Liver (tissue), 9 donors: ENCODE measurements around the gene ABCA13. TPM values are rescaled to one million over a fixed set of nuclear protein-coding genes. Genes with fewer than 3 reads are reported as not detected.

Experiments used
- DNase-seq: peaks from one replicate; pipeline ENCODE4 v3.0.0-alpha.2; 2017; ENCODE audit warnings: low spot score
- H3K27ac ChIP-seq, 2 donors: one replicate each; pipeline ENCODE4 v1.7.0; 2013; ENCODE audit warnings: inconsistent platforms in 2 of 2, low read length in 2 of 2, control low read depth in 1 of 2, low read depth in 1 of 2, mild to moderate bottlenecking in 1 of 2
- H3K27me3 ChIP-seq, 4 donors: one replicate each; pipeline versions ENCODE4 v1.6.1 to v1.7.0; 2013; ENCODE audit warnings: low read length in 3 of 4, inconsistent platforms in 1 of 4, mild to moderate bottlenecking in 1 of 4, moderate library complexity in 1 of 4; ENCODE audit not compliant: control insufficient read depth in 4 of 4, insufficient read depth in 4 of 4
- H3K36me3 ChIP-seq, 4 donors: one replicate each; pipeline versions ENCODE4 v1.6.1 to v1.7.0; 2013; ENCODE audit warnings: low read length in 3 of 4, mild to moderate bottlenecking in 3 of 4, low read depth in 1 of 4, moderate library complexity in 1 of 4; ENCODE audit not compliant: control insufficient read depth in 4 of 4, insufficient read depth in 3 of 4
- H3K4me1 ChIP-seq, 4 donors: one replicate each; pipeline versions ENCODE4 v1.6.1 to v1.7.0; 2013; ENCODE audit warnings: low read length in 3 of 4, mild to moderate bottlenecking in 3 of 4, moderate library complexity in 1 of 4; ENCODE audit not compliant: control insufficient read depth in 4 of 4, insufficient read depth in 4 of 4
- H3K4me3 ChIP-seq, 3 donors: one replicate each; pipeline versions ENCODE4 v1.6.1 to v1.7.0; 2013; ENCODE audit warnings: low read length in 3 of 3, control low read depth in 1 of 3, low read depth in 1 of 3, mild to moderate bottlenecking in 1 of 3
- H3K9ac ChIP-seq, 2 donors: one replicate each; pipeline ENCODE4 v1.7.0; 2013; ENCODE audit warnings: low read length in 2 of 2, mild to moderate bottlenecking in 2 of 2, moderate library complexity in 2 of 2, control low read depth in 1 of 2, low read depth in 1 of 2
- H3K9me3 ChIP-seq, 4 donors: one replicate each; pipeline versions ENCODE4 v1.6.1 to v1.7.0; 2013; ENCODE audit warnings: low read length in 3 of 4; ENCODE audit not compliant: control insufficient read depth in 4 of 4
- ATF3 ChIP-seq: IDR thresholded peaks from 2 replicates; pipeline ENCODE4 v1.6.1; 2016; ENCODE audit warnings: antibody characterized with exemption
- CTCF ChIP-seq: fragments of 150-350 bp; IDR thresholded peaks from 2 replicates; pipeline ENCODE4 v1.5.1; 2017; ENCODE audit warnings: improper control_type of control experiment, low read depth, low read length; ENCODE audit not compliant: missing input control
- EGR1 ChIP-seq, 2 donors: IDR thresholded peaks; 2 replicates each; pipeline ENCODE4 v1.6.1; 2016 to 2018; ENCODE audit warnings: antibody characterized with exemption in 2 of 2, low read depth in 2 of 2
- FOXA1 ChIP-seq: IDR thresholded peaks from 2 replicates; pipeline ENCODE4 v1.6.1; 2016; ENCODE audit warnings: antibody characterized with exemption
- FOXA2 ChIP-seq: IDR thresholded peaks from 2 replicates; pipeline ENCODE4 v1.6.1; 2016; ENCODE audit warnings: antibody characterized with exemption
- GABPA ChIP-seq, 2 donors: IDR thresholded peaks in 1 of 2; conservative IDR thresholded peaks in 1 of 2; 2 replicates each; pipeline ENCODE4 v1.6.1; 2016; ENCODE audit warnings: antibody characterized with exemption in 2 of 2, mild to moderate bottlenecking in 1 of 2, moderate library complexity in 1 of 2
- HNF4A ChIP-seq, 2 donors: conservative IDR thresholded peaks; 2 replicates each; pipeline ENCODE4 v1.6.1; 2016; ENCODE audit warnings: antibody characterized with exemption in 2 of 2, mild to moderate bottlenecking in 2 of 2
- HNF4G ChIP-seq: IDR thresholded peaks from 2 replicates; pipeline ENCODE4 v1.6.1; 2016; ENCODE audit warnings: antibody characterized with exemption
- JUND ChIP-seq, 2 donors: IDR thresholded peaks; 2 replicates each; pipeline ENCODE4 v1.6.1; 2016; ENCODE audit warnings: antibody characterized with exemption in 2 of 2
- NR2F2 ChIP-seq: IDR thresholded peaks from 2 replicates; pipeline ENCODE4 v1.6.1; 2016; ENCODE audit warnings: antibody characterized with exemption
- RAD21 ChIP-seq, 2 donors: IDR thresholded peaks; 2 replicates each; pipeline ENCODE4 v1.6.1; 2016; ENCODE audit warnings: antibody characterized with exemption in 2 of 2, mild to moderate bottlenecking in 2 of 2
- REST ChIP-seq: IDR thresholded peaks from 2 replicates; pipeline ENCODE4 v1.6.1; 2016; ENCODE audit warnings: antibody characterized with exemption, mild to moderate bottlenecking
- RXRA ChIP-seq, 2 donors: IDR thresholded peaks; 2 replicates each; pipeline ENCODE4 v1.6.1; 2017 to 2018; ENCODE audit warnings: antibody characterized with exemption in 2 of 2, mild to moderate bottlenecking in 1 of 2
- SP1 ChIP-seq: IDR thresholded peaks from 2 replicates; pipeline ENCODE4 v1.6.1; 2018; ENCODE audit warnings: antibody characterized with exemption, mild to moderate bottlenecking
- TAF1 ChIP-seq: conservative IDR thresholded peaks from 2 replicates; pipeline ENCODE4 v1.6.1; 2016; ENCODE audit warnings: antibody characterized with exemption, mild to moderate bottlenecking
- YY1 ChIP-seq: IDR thresholded peaks from 2 replicates; pipeline ENCODE4 v1.6.1; 2016; ENCODE audit warnings: antibody characterized with exemption, mild to moderate bottlenecking
- WGBS: extraction: QIAGEN DNeasy Blood & Tissue Kit; methylation state at CpG from one replicate; pipeline ENCODE4 v1.1.7; 2013; 5-methylcytosine and 5-hydroxymethylcytosine counted together
- polyA plus RNA-seq, 2 donors: library from polyadenylated mRNA; stranded (reverse) in 1 of 2; unstranded in 1 of 2; fragments of 200-250 nt in 1 of 2; fragments of >200 nt in 1 of 2; fragmentation: Nextera tagmentation in 1 of 2; extraction: Ambion mirVana in 1 of 2; gene quantifications; one replicate each; pipeline versions ENCODE4 v1.2.1 to v1.2.3, GENCODE V29; 2013 to 2015
- total RNA-seq, 2 donors: library from RNA; depleted of rRNA; stranded (reverse); fragments of >200 nt; gene quantifications; one replicate each; pipeline ENCODE4 v1.2.3, GENCODE V29; 2014
- TF ChIP-seq, protein P1 (sequence below): IDR thresholded peaks from 2 replicates; pipeline ENCODE4 v1.6.1; 2016; ENCODE audit warnings: antibody characterized with exemption
- TF ChIP-seq, protein P2 (sequence below): IDR thresholded peaks from 2 replicates; pipeline ENCODE4 v1.6.1; 2016; ENCODE audit warnings: antibody characterized with exemption
- donor health status: healthy.
- donor health status: healthy.
- donor health status: healthy.
- donor health status: healthy.
- donor health status: healthy.

Gene ABCA13
- total and polyA plus RNA-seq, 4 donors, result 0.22 to 1.0 (median 0.66) TPM

- Histone ChIP-seq H3K9ac (no peak overlapping the region), H3K9me3 (peaks cover 0 to 8% (median 1%) of the 10 kb centered on the region in 4 donors), H3K36me3 (no peaks in the 10 kb centered on the region), H3K4me1 (no peaks in the 10 kb centered on the region), H3K27me3 (no peaks in the 10 kb centered on the region), H3K4me3 (no peak overlapping the region), H3K27ac (no peak overlapping the region)
- WGBS, result 71% methylated on average over 5 of the region's 5 CpGs
- DNase-seq, result no peak
- TF ChIP-seq TAF1 (no peak), HNF4A (conservative IDR thresholded peaks at IDR 0.05) (no peak), HNF4G (no peak), JUND (IDR thresholded peaks at IDR 0.05) (no peak), FOXA1 (no peak), ATF3 (no peak)
These were observed 12.1 kb downstream of the ABCA13 start for GRCh38 chr7:48183370-48183743.

GRCh38 chr7:48183965-48184364 lies 12.7 kb downstream of the ABCA13 start:
- DNase-seq, result no peak
- no peaks in the 10 kb centered on the region for H3K4me1 ChIP-seq
- H3K27ac ChIP-seq, result no peak overlapping the region
- TF ChIP-seq YY1 (no peak), CTCF (no peak), FOXA2 (no peak), EGR1 (IDR thresholded peaks at IDR 0.05; ENCODE audit: low read depth in 2 of 2) (no peak), SP1 (no peak), RAD21 (IDR thresholded peaks at IDR 0.05) (no peak), GABPA (IDR thresholded peaks at IDR 0.05 in 1 of 2, conservative IDR thresholded peaks at IDR 0.05 in 1 of 2) (no peak), RXRA (IDR thresholded peaks at IDR 0.05) (no peak), NR2F2 (no peak), TAF1 (no peak), HNF4G (no peak), FOXA1 (no peak), REST (no peak)
- TF ChIP-seq, protein P1, sequence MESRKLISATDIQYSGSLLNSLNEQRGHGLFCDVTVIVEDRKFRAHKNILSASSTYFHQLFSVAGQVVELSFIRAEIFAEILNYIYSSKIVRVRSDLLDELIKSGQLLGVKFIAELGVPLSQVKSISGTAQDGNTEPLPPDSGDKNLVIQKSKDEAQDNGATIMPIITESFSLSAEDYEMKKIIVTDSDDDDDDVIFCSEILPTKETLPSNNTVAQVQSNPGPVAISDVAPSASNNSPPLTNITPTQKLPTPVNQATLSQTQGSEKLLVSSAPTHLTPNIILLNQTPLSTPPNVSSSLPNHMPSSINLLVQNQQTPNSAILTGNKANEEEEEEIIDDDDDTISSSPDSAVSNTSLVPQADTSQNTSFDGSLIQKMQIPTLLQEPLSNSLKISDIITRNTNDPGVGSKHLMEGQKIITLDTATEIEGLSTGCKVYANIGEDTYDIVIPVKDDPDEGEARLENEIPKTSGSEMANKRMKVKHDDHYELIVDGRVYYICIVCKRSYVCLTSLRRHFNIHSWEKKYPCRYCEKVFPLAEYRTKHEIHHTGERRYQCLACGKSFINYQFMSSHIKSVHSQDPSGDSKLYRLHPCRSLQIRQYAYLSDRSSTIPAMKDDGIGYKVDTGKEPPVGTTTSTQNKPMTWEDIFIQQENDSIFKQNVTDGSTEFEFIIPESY, result no peak
- TF ChIP-seq, protein P2, sequence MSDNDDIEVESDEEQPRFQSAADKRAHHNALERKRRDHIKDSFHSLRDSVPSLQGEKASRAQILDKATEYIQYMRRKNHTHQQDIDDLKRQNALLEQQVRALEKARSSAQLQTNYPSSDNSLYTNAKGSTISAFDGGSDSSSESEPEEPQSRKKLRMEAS, result no peak
- H3K9ac ChIP-seq, result no peak overlapping the region
- H3K9me3 ChIP-seq, result peaks cover 0 to 8% (median 1%) of the 10 kb centered on the region in 4 donors
- H3K27me3 ChIP-seq, result peaks cover 0 to 4% (median 0%) of the 10 kb centered on the region in 4 donors
- 55% methylated on average over 1 of the region's 1 CpG for WGBS
- H3K36me3 ChIP-seq, result no peaks in the 10 kb centered on the region
- H3K4me3 ChIP-seq, result no peak overlapping the region
